Measurements from ENCODE around the gene SMAD4. TPM values are rescaled to one million over a fixed set of nuclear protein-coding genes. Genes with fewer than 3 reads are reported as not detected.

SMAD4 gene
- total and polyA plus RNA-seq, 2 experiments from 2014 or later, result 41.9 to 103 TPM

DNA sequence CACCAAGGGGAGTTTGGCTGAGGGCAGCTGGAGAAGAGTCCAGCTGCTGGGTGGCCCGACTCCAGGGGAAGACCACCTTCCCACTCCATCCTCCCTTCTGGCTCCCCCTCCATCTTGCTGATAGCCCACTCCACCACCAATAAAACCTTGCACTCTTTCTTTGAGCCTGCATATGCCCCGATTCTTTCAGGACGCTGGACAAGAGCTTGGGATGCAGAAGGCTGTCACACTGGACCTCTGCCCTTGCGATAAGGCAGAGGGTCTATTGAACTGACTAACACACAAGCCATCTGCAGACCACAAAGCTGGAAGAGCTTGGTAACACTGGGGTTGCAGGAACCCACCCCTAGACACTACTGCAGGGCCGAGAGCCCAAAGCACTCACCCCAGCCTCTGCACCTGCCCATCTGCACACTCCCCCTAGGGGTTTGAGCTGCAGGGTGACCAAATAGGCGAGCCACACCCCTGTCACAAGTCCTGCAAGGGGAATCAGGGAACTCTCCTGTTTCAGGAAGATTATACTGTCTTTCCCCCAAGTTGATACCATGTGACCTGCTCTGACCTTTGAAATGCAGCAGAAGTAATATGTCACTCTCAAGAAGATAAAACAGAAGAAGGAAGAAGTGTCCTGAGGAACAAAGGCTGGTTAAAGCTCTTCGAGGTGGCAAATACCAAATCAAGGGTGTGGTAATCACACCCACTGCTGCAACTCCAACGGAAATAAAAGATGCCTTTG, 70.5 kb downstream of the SMAD4 start:
- H2AFZ ChIP-seq, result no peak overlapping the region
- TF ChIP-seq, protein P1, sequence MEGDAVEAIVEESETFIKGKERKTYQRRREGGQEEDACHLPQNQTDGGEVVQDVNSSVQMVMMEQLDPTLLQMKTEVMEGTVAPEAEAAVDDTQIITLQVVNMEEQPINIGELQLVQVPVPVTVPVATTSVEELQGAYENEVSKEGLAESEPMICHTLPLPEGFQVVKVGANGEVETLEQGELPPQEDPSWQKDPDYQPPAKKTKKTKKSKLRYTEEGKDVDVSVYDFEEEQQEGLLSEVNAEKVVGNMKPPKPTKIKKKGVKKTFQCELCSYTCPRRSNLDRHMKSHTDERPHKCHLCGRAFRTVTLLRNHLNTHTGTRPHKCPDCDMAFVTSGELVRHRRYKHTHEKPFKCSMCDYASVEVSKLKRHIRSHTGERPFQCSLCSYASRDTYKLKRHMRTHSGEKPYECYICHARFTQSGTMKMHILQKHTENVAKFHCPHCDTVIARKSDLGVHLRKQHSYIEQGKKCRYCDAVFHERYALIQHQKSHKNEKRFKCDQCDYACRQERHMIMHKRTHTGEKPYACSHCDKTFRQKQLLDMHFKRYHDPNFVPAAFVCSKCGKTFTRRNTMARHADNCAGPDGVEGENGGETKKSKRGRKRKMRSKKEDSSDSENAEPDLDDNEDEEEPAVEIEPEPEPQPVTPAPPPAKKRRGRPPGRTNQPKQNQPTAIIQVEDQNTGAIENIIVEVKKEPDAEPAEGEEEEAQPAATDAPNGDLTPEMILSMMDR (conservative IDR thresholded peaks at IDR 0.05; ENCODE audit: low read depth in 2 of 2), result peak; percentile 21 to 30; a peak in 2 of 4 replicates
- TF ChIP-seq ZNF331 (CRISPR knock-in tag; IDR thresholded peaks at IDR 0.05; ENCODE audit: low read depth) (no peak), ZNF114 (CRISPR knock-in tag; IDR thresholded peaks at IDR 0.05) (no peak), EZH2phosphoT487 (IDR thresholded peaks at IDR 0.05; ENCODE audit: unreplicated experiment) (no peak), CREB1 (CRISPR knock-in tag; IDR thresholded peaks at IDR 0.05; ENCODE audit: low read depth) (no peak), POLR2AphosphoS5 (IDR thresholded peaks at IDR 0.05; ENCODE audit: low read depth) (no peak), EZH2 (IDR thresholded peaks at IDR 0.05; ENCODE audit: low read depth, unreplicated experiment) (no peak)
- TF ChIP-seq, protein P2, sequence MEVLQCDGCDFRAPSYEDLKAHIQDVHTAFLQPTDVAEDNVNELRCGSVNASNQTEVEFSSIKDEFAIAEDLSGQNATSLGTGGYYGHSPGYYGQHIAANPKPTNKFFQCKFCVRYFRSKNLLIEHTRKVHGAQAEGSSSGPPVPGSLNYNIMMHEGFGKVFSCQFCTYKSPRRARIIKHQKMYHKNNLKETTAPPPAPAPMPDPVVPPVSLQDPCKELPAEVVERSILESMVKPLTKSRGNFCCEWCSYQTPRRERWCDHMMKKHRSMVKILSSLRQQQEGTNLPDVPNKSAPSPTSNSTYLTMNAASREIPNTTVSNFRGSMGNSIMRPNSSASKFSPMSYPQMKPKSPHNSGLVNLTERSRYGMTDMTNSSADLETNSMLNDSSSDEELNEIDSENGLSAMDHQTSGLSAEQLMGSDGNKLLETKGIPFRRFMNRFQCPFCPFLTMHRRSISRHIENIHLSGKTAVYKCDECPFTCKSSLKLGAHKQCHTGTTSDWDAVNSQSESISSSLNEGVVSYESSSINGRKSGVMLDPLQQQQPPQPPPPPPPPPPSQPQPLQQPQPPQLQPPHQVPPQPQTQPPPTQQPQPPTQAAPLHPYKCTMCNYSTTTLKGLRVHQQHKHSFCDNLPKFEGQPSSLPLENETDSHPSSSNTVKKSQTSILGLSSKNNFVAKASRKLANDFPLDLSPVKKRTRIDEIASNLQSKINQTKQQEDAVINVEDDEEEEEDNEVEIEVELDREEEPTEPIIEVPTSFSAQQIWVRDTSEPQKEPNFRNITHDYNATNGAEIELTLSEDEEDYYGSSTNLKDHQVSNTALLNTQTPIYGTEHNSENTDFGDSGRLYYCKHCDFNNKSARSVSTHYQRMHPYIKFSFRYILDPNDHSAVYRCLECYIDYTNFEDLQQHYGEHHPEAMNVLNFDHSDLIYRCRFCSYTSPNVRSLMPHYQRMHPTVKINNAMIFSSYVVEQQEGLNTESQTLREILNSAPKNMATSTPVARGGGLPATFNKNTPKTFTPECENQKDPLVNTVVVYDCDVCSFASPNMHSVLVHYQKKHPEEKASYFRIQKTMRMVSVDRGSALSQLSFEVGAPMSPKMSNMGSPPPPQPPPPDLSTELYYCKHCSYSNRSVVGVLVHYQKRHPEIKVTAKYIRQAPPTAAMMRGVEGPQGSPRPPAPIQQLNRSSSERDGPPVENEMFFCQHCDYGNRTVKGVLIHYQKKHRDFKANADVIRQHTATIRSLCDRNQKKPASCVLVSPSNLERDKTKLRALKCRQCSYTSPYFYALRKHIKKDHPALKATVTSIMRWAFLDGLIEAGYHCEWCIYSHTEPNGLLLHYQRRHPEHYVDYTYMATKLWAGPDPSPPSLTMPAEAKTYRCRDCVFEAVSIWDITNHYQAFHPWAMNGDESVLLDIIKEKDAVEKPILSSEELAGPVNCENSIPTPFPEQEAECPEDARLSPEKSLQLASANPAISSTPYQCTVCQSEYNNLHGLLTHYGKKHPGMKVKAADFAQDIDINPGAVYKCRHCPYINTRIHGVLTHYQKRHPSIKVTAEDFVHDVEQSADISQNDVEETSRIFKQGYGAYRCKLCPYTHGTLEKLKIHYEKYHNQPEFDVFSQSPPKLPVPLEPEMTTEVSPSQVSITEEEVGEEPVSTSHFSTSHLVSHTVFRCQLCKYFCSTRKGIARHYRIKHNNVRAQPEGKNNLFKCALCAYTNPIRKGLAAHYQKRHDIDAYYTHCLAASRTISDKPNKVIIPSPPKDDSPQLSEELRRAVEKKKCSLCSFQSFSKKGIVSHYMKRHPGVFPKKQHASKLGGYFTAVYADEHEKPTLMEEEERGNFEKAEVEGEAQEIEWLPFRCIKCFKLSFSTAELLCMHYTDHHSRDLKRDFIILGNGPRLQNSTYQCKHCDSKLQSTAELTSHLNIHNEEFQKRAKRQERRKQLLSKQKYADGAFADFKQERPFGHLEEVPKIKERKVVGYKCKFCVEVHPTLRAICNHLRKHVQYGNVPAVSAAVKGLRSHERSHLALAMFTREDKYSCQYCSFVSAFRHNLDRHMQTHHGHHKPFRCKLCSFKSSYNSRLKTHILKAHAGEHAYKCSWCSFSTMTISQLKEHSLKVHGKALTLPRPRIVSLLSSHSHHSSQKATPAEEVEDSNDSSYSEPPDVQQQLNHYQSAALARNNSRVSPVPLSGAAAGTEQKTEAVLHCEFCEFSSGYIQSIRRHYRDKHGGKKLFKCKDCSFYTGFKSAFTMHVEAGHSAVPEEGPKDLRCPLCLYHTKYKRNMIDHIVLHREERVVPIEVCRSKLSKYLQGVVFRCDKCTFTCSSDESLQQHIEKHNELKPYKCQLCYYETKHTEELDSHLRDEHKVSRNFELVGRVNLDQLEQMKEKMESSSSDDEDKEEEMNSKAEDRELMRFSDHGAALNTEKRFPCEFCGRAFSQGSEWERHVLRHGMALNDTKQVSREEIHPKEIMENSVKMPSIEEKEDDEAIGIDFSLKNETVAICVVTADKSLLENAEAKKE (CRISPR knock-in tag; IDR thresholded peaks at IDR 0.05), result no peak

More for the DNA sequence above, 70.5 kb downstream of the SMAD4 start:
- Histone ChIP-seq H3K9me2 (ENCODE audit: insufficient read depth) (no peaks in the 10 kb centered on the region), H3K36me3 (ENCODE audit: insufficient read depth) (no peaks in the 10 kb centered on the region), H3K4me3 (no peak overlapping the region), H3K79me2 (replicated peaks; ENCODE audit: insufficient read depth) (no peaks in the 10 kb centered on the region), H3F3A (replicated peaks; ENCODE audit: low read depth) (no peaks in the 10 kb centered on the region), H3K4me2 (no peak overlapping the region), H3K4me1 (ENCODE audit: insufficient read depth) (no peaks in the 10 kb centered on the region), H3K27ac (ENCODE audit: low read depth) (no peak overlapping the region), H3K27me3 (ENCODE audit: insufficient read depth) (no peaks in the 10 kb centered on the region), H4K20me1 (replicated peaks; ENCODE audit: insufficient read depth) (no peaks in the 10 kb centered on the region)
- Mint-ChIP-seq H3K9me3 (peaks cover 8% of the 10 kb centered on the region; the same call in 2 of the 3 replicates), H3K27me3 (ENCODE audit: insufficient read depth, low read depth, poor library complexity) (no peaks in the 10 kb centered on the region), H3K27ac (no peak overlapping the region), H3K36me3 (ENCODE audit: low read depth) (peaks cover 11% of the 10 kb centered on the region; the same call in 2 of the 3 replicates), H3K4me3 (no peak overlapping the region), H3K4me1 (no peaks in the 10 kb centered on the region)
- peak; percentile 14 for DNase-seq (ENCODE audit: low spot score)
- ATAC-seq, result peak; percentile 61
